Large intestine (tissue), 3 donors: ENCODE data around the gene PPFIBP1. TPM values are rescaled to one million over a fixed set of nuclear protein-coding genes. Genes with fewer than 3 reads are reported as not detected.

Source experiments
- DNase-seq, 2 donors: peaks; one replicate each; pipeline versions ENCODE4 v3.0.0 to v3.0.0-alpha.2; 2013
- H3K27ac ChIP-seq: one replicate; pipeline ENCODE4 v1.5.1; 2013; ENCODE audit warnings: low read length
- H3K27me3 ChIP-seq: 2 replicates; pipeline ENCODE4 v1.6.1; 2013; ENCODE audit warnings: low read length; ENCODE audit not compliant: control insufficient read depth, insufficient read depth
- H3K36me3 ChIP-seq: 2 replicates; pipeline ENCODE4 v1.6.1; 2013; ENCODE audit warnings: low read length; ENCODE audit not compliant: control insufficient read depth, insufficient read depth
- H3K4me1 ChIP-seq: one replicate; pipeline ENCODE4 v1.6.1; 2013; ENCODE audit warnings: low read length; ENCODE audit not compliant: control insufficient read depth, insufficient read depth
- H3K4me3 ChIP-seq: one replicate; pipeline ENCODE4 v1.5.1; 2013; ENCODE audit warnings: low read length
- H3K9me3 ChIP-seq: one replicate; pipeline ENCODE4 v1.6.1; 2013; ENCODE audit warnings: mild to moderate bottlenecking, low read depth, low read length, moderate library complexity; ENCODE audit not compliant: control insufficient read depth
- WGBS: methylation state at CpG from one replicate; pipeline ENCODE4 v1.1.5; 2013; ENCODE audit warnings: low lambda C conversion rate; ENCODE audit not compliant: insufficient coverage; 5-methylcytosine and 5-hydroxymethylcytosine counted together
- polyA plus RNA-seq: library from polyadenylated mRNA; unstranded; fragments of 120-200 nt; gene quantifications from one replicate; pipeline ENCODE4 v1.2.1, GENCODE V29; 2013

PPFIBP1 gene
- polyA plus RNA-seq, 1 donor: 41.5 TPM

GRCh38 chr12:27498149-27498548, 25.9 kb upstream of the PPFIBP1 start:
- 94% methylated on average over 3 of the region's 4 CpGs for whole genome bisulfite sequencing
- no peaks in the 10 kb centered on the region for H3K36me3 ChIP-seq
- no peak overlapping the region for H3K27ac ChIP-seq
- H3K9me3 ChIP-seq: no peaks in the 10 kb centered on the region
- no peaks in the 10 kb centered on the region for H3K27me3 ChIP-seq
- H3K4me3 ChIP-seq: no peak overlapping the region
- no peaks in the 10 kb centered on the region for H3K4me1 ChIP-seq
- no peak for DNase-seq

- H3K27ac ChIP-seq: no peak overlapping the region
- no peak for DNase-seq
- 91% methylated on average over 4 of the region's 5 CpGs for WGBS
Measured at GRCh38 chr12:27498761-27499160, 25.2 kb upstream of the PPFIBP1 start.

GRCh38 chr12:27499377-27499776, 24.6 kb upstream of the PPFIBP1 start:
- Histone ChIP-seq H3K27me3 (no peaks in the 10 kb centered on the region), H3K27ac (no peak overlapping the region), H3K9me3 (no peaks in the 10 kb centered on the region), H3K4me1 (no peaks in the 10 kb centered on the region), H3K4me3 (no peak overlapping the region), H3K36me3 (no peaks in the 10 kb centered on the region)
- 100% methylated on average over 2 of the region's 3 CpGs for WGBS
- DNase-seq: no peak

More at GRCh38 chr12:27498761-27499160, 25.2 kb upstream of the PPFIBP1 start:
- Histone ChIP-seq H3K9me3 (no peaks in the 10 kb centered on the region), H3K36me3 (no peaks in the 10 kb centered on the region), H3K4me1 (no peaks in the 10 kb centered on the region), H3K27me3 (no peaks in the 10 kb centered on the region), H3K4me3 (no peak overlapping the region)

GRCh38 chr12:27500546-27500945, 23.5 kb upstream of the PPFIBP1 start:
- no peak for DNase-seq
- WGBS: 100% methylated on average over 1 of the region's 3 CpGs

GRCh38 chr12:27502021-27502435, 22.0 kb upstream of the PPFIBP1 start:
- no peak overlapping the region for H3K4me3 ChIP-seq
- DNase-seq: no peak
- 100% methylated on average over 3 of the region's 6 CpGs for WGBS
- H3K27me3 ChIP-seq: no peaks in the 10 kb centered on the region
- no peaks in the 10 kb centered on the region for H3K36me3 ChIP-seq
- H3K4me1 ChIP-seq: no peaks in the 10 kb centered on the region
- no peaks in the 10 kb centered on the region for H3K9me3 ChIP-seq
- H3K27ac ChIP-seq: no peak overlapping the region

More at GRCh38 chr12:27500546-27500945, 23.5 kb upstream of the PPFIBP1 start:
- H3K27me3 ChIP-seq: no peaks in the 10 kb centered on the region
- no peak overlapping the region for H3K27ac ChIP-seq
- no peak overlapping the region for H3K4me3 ChIP-seq
- no peaks in the 10 kb centered on the region for H3K36me3 ChIP-seq
- H3K9me3 ChIP-seq: no peaks in the 10 kb centered on the region
- no peaks in the 10 kb centered on the region for H3K4me1 ChIP-seq

- Histone ChIP-seq H3K4me1 (no peaks in the 10 kb centered on the region), H3K4me3 (no peak overlapping the region), H3K27me3 (no peaks in the 10 kb centered on the region), H3K27ac (no peak overlapping the region), H3K9me3 (no peaks in the 10 kb centered on the region), H3K36me3 (no peaks in the 10 kb centered on the region)
- 92% methylated on average over 2 of the region's 2 CpGs for WGBS
- no peak for DNase-seq
Measured at GRCh38 chr12:27504507-27504906, 19.5 kb upstream of the PPFIBP1 start.

GRCh38 chr12:27505109-27505508, 18.9 kb upstream of the PPFIBP1 start:
- Histone ChIP-seq H3K27me3 (no peaks in the 10 kb centered on the region), H3K9me3 (no peaks in the 10 kb centered on the region), H3K36me3 (no peaks in the 10 kb centered on the region), H3K4me1 (no peaks in the 10 kb centered on the region), H3K4me3 (no peak overlapping the region), H3K27ac (no peak overlapping the region)
- 100% methylated on average over 1 of the region's 2 CpGs for WGBS
- no peak for DNase-seq

GRCh38 chr12:27505761-27506160, 18.2 kb upstream of the PPFIBP1 start:
- Histone ChIP-seq H3K27me3 (no peaks in the 10 kb centered on the region), H3K4me3 (no peak overlapping the region), H3K27ac (no peak overlapping the region), H3K9me3 (no peaks in the 10 kb centered on the region), H3K36me3 (no peaks in the 10 kb centered on the region), H3K4me1 (no peaks in the 10 kb centered on the region)
- DNase-seq: no peak

GRCh38 chr12:27506645-27507189, 17.3 kb upstream of the PPFIBP1 start:
- Histone ChIP-seq H3K27me3 (no peaks in the 10 kb centered on the region), H3K4me1 (no peaks in the 10 kb centered on the region), H3K36me3 (no peaks in the 10 kb centered on the region), H3K4me3 (no peak overlapping the region), H3K9me3 (no peaks in the 10 kb centered on the region), H3K27ac (no peak overlapping the region)
- no peak for DNase-seq
- no CpG with 5 or more reads among the region's 2 CpGs for WGBS

- Histone ChIP-seq H3K9me3 (no peaks in the 10 kb centered on the region), H3K4me1 (no peaks in the 10 kb centered on the region), H3K4me3 (no peak overlapping the region), H3K27me3 (no peaks in the 10 kb centered on the region), H3K27ac (no peak overlapping the region), H3K36me3 (no peaks in the 10 kb centered on the region)
- DNase-seq: no peak
- WGBS: no CpG with 5 or more reads among the region's 5 CpGs
Measured at GRCh38 chr12:27508736-27509431, 15.1 kb upstream of the PPFIBP1 start.
